ENCODE measurements around the gene UGT1A8. TPM values are rescaled to one million over a fixed set of nuclear protein-coding genes. Genes with fewer than 3 reads are reported as not detected.

The UGT1A8 gene
- total RNA-seq, 2 donors from 2014 or later = not detected

DNA sequence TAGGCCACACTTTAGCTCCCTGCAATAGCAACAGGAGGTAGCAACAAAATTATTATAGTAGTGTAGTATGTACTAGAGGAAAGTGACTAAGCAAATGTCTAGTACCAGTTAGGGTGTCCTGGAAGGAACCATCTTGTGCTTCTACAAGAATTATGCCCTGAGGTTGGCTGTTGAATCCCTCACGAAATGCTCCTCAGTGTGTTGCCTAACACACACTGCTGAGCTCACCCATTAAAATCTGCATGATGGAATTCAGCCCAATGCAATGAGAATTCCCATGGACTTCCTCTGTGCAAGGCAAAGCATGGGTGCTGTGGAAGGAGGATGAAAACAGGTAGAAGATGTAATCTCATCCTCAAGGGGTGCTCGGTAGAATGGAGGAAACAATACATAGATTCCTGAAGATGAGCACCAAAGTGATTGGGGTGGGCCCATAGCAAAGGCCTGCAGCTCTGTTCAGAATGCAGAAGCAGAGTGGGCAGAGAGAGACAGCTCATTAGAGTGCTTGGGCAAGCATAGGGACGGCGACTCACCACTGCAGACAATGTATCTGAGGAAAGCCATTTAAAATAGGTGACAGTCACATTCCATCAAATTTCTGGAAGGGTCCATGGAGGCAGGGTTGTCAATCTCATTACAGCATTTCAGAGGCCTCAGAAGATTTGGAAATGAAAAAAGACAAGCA, 63.1 kb downstream of the UGT1A8 start:
- Mint-ChIP-seq H3K9me3 (no peaks in the 10 kb centered on the region), H3K4me1 (no peaks in the 10 kb centered on the region), H3K27me3 (ENCODE audit: insufficient read depth) (peaks cover 7% of the 10 kb centered on the region), H3K4me3 (no peak overlapping the region), H3K36me3 (ENCODE audit: low read depth) (no peaks in the 10 kb centered on the region), H3K27ac (no peak overlapping the region)
- Histone ChIP-seq H3K4me1 (ENCODE audit: control insufficient read depth, insufficient read depth, low read length) (no peaks in the 10 kb centered on the region), H3K36me3 (ENCODE audit: control insufficient read depth, insufficient read depth, low read length) (no peaks in the 10 kb centered on the region), H3K27me3 (ENCODE audit: control insufficient read depth, insufficient read depth, low read length, poor library complexity, severe bottlenecking) (peaks cover 9% of the 10 kb centered on the region), H3K9me3 (ENCODE audit: control insufficient read depth, low read length) (no peaks in the 10 kb centered on the region), H3K9ac (ENCODE audit: extremely low read depth, low read length, poor library complexity, severe bottlenecking) (no peak overlapping the region), H3K4me3 (ENCODE audit: low read length) (no peak overlapping the region), H3K27ac (ENCODE audit: low read depth, low read length) (no peak overlapping the region)
- WGBS, 2 experiments (ENCODE audit: insufficient coverage in 1 of 2, insufficient read length in 1 of 2) = 85 to 88% methylated on average over 3 to 4 of the region's 4 CpGs
- TF ChIP-seq, protein P1, sequence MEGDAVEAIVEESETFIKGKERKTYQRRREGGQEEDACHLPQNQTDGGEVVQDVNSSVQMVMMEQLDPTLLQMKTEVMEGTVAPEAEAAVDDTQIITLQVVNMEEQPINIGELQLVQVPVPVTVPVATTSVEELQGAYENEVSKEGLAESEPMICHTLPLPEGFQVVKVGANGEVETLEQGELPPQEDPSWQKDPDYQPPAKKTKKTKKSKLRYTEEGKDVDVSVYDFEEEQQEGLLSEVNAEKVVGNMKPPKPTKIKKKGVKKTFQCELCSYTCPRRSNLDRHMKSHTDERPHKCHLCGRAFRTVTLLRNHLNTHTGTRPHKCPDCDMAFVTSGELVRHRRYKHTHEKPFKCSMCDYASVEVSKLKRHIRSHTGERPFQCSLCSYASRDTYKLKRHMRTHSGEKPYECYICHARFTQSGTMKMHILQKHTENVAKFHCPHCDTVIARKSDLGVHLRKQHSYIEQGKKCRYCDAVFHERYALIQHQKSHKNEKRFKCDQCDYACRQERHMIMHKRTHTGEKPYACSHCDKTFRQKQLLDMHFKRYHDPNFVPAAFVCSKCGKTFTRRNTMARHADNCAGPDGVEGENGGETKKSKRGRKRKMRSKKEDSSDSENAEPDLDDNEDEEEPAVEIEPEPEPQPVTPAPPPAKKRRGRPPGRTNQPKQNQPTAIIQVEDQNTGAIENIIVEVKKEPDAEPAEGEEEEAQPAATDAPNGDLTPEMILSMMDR (conservative IDR thresholded peaks at IDR 0.05) = no peak
- DNase-seq = no peak

DNA sequence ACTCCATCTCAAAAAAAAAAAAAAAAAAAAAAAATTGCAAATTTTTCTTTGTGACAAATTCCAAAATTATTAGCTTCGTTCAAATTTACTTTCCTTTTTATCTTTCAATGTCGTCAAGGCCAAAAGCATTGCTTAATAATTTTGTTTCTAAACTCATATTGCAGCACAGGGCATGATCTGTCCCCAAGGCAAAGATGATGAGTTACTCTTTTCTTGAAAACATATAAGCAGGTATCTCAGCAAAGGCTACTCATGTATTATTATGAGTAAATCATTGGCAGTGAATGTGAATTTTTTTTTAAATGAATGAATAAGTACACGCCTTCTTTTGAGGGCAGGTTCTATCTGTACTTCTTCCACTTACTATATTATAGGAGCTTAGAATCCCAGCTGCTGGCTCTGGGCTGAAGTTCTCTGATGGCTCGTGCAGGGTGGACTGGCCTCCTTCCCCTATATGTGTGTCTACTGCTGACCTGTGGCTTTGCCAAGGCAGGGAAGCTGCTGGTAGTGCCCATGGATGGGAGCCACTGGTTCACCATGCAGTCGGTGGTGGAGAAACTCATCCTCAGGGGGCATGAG, 64.2 kb downstream of the UGT1A8 start, which contains the start of gene UGT1A7:
TSS of gene UGT1A7 (plus strand) at position 381 of the 579 bp plus-strand sequence. CDS start at position 418, 37 bp downstream.
- H3K4me1 ChIP-seq (ENCODE audit: control insufficient read depth, insufficient read depth, low read length) = no peaks in the 10 kb centered on the region
- TF ChIP-seq, protein P1 (conservative IDR thresholded peaks at IDR 0.05) = no peak
- no peak for DNase-seq
- no peak within 1 kb of the TSS for H3K9ac ChIP-seq (ENCODE audit: extremely low read depth, low read length, poor library complexity, severe bottlenecking)
- no peak within 1 kb of the TSS for H3K27ac ChIP-seq (ENCODE audit: low read depth, low read length)
- no peak within 1 kb of the TSS for H3K4me3 ChIP-seq (ENCODE audit: low read length)
- Mint-ChIP-seq H3K36me3 (ENCODE audit: low read depth) (no peaks in the 10 kb centered on the region), H3K27ac (no peak within 1 kb of the TSS), H3K4me3 (no peak within 1 kb of the TSS), H3K27me3 (ENCODE audit: insufficient read depth) (peaks cover 7% of the 10 kb centered on the region), H3K9me3 (no peaks in the 10 kb centered on the region), H3K4me1 (no peaks in the 10 kb centered on the region)
- no peaks in the 10 kb centered on the region for H3K9me3 ChIP-seq (ENCODE audit: control insufficient read depth, low read length)
- H3K36me3 ChIP-seq (ENCODE audit: control insufficient read depth, insufficient read depth, low read length) = no peaks in the 10 kb centered on the region
- WGBS, 2 experiments (ENCODE audit: insufficient coverage in 1 of 2, insufficient read length in 1 of 2) = 74 to 77% methylated on average over 3 to 5 of the region's 5 CpGs
- H3K27me3 ChIP-seq (ENCODE audit: control insufficient read depth, insufficient read depth, low read length, poor library complexity, severe bottlenecking) = peaks cover 9% of the 10 kb centered on the region

DNA sequence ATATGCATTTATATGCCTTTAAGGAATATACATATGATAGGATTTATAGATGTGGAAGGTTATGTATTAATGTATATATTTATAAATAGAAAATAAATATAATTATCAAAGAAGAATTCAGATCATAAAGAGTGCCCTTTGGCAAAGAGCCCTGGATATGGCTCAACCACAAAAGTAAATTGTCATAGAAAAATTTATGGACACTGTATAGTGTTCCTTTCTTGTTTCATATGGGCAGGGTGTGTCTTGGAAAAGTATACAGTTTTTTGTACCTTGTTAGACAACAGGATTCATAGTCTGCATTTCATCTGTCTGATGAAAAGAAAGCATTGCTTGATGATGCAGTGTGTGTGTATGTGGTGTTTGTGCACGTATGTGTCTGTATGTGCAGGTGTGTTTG, 67.2 kb downstream of the UGT1A8 start:
- 63 to 88% methylated on average over 1 of the region's 1 CpG for WGBS, 2 experiments (ENCODE audit: insufficient coverage in 1 of 2, insufficient read length in 1 of 2)
- no peaks in the 10 kb centered on the region for H3K27me3 ChIP-seq (ENCODE audit: control insufficient read depth, insufficient read depth, low read length, poor library complexity, severe bottlenecking)
- no peaks in the 10 kb centered on the region for H3K9me3 ChIP-seq (ENCODE audit: control insufficient read depth, low read length)
- H3K36me3 Mint-ChIP-seq (ENCODE audit: low read depth) = no peaks in the 10 kb centered on the region
- no peaks in the 10 kb centered on the region for H3K27me3 Mint-ChIP-seq (ENCODE audit: insufficient read depth)
- no peak overlapping the region for H3K4me3 ChIP-seq (ENCODE audit: low read length)
- H3K4me1 ChIP-seq (ENCODE audit: control insufficient read depth, insufficient read depth, low read length) = no peaks in the 10 kb centered on the region
- no peak for DNase-seq
- H3K27ac ChIP-seq (ENCODE audit: low read depth, low read length) = no peak overlapping the region
- no peak overlapping the region for H3K27ac Mint-ChIP-seq
- H3K4me1 Mint-ChIP-seq = peaks cover 12% of the 10 kb centered on the region
- no peak overlapping the region for H3K9ac ChIP-seq (ENCODE audit: extremely low read depth, low read length, poor library complexity, severe bottlenecking)
- TF ChIP-seq, protein P1 (conservative IDR thresholded peaks at IDR 0.05) = no peak
- H3K36me3 ChIP-seq (ENCODE audit: control insufficient read depth, insufficient read depth, low read length) = no peaks in the 10 kb centered on the region
- no peak overlapping the region for H3K4me3 Mint-ChIP-seq
- H3K9me3 Mint-ChIP-seq = no peaks in the 10 kb centered on the region
